HepG2 (cell line): ENCODE data around the gene ZBTB26. TPM values are rescaled to one million over a fixed set of nuclear protein-coding genes. Genes with fewer than 3 reads are reported as not detected.
A peak's percentile ranks its signal among the peaks of the same experiment; 100 is the strongest.

Experiments used
- KDM3A ChIP-seq: IDR thresholded peaks from 2 replicates; pipeline ENCODE4 v1.6.1; 2018; ENCODE audit warnings: low read depth, missing compliant biosample characterization
- NFE2L2 ChIP-seq: fragments of 150-350 bp; IDR thresholded peaks from 2 replicates; pipeline ENCODE4 v1.6.1; 2014; ENCODE audit warnings: low read length
- SMAD3 ChIP-seq: sonication (generic); formaldehyde crosslinking; IDR thresholded peaks from 2 replicates; pipeline ENCODE4 v1.4.0; 2020; ENCODE audit warnings: missing genetic modification reagents
- SMARCC2 ChIP-seq: fragments of 450-650 bp; IDR thresholded peaks from 2 replicates; pipeline ENCODE4 v1.6.1; 2017; ENCODE audit warnings: antibody characterized with exemption, mild to moderate bottlenecking
- TCF7 ChIP-seq: sonication (generic); IDR thresholded peaks from 2 replicates; pipeline ENCODE4 v1.6.1; 2016; ENCODE audit warnings: antibody characterized with exemption, low read depth
- ZNF441 ChIP-seq: sonication (generic); formaldehyde crosslinking; IDR thresholded peaks from 2 replicates; pipeline ENCODE4 v1.7.0; 2021; ENCODE audit warnings: missing genetic modification reagents, borderline replicate concordance
- ZNF563 ChIP-seq: sonication (generic); formaldehyde crosslinking; IDR thresholded peaks from 2 replicates; pipeline ENCODE4 v1.8.0; 2022; ENCODE audit warnings: mild to moderate bottlenecking, moderate library complexity, missing genetic modification reagents
- ZSCAN25 ChIP-seq: sonication (generic); formaldehyde crosslinking; IDR thresholded peaks from 2 replicates; pipeline ENCODE4 v1.8.0; 2022; ENCODE audit warnings: mild to moderate bottlenecking, missing genetic modification reagents
- polyA plus RNA-seq, 8 experiments: library from polyadenylated mRNA; depleted of rRNA in 3 of 8; stranded (reverse) in 7 of 8; unstranded in 1 of 8; fragments of >200 nt; fragmentation: Illumina TruSeq in 4 of 8; extraction: Trizol in 4 of 8; gene quantifications; 2 replicates each; pipeline versions ENCODE4 v1.2.1 to v1.2.3, GENCODE V29; 2011 to 2016; ENCODE audit warnings: low read depth in 4 of 8, missing spikeins in 1 of 8, mixed read lengths in 1 of 8; ENCODE audit not compliant: insufficient read depth in 1 of 8
- total RNA-seq, 5 experiments: library from RNA; depleted of rRNA; stranded (reverse); fragments of >200 nt; fragmentation: Illumina TruSeq; extraction: Trizol; gene quantifications; 2 replicates each; pipeline ENCODE4 v1.2.3, GENCODE V29; 2016; ENCODE audit warnings: low read depth in 1 of 5
- TF ChIP-seq, protein P1 (sequence below), 2 experiments: fragments of 450-650 bp in 1 of 2; sonication (generic) in 1 of 2; formaldehyde crosslinking in 1 of 2; IDR thresholded peaks; 2 replicates each; pipeline versions ENCODE4 v1.6.1 to v1.8.0; 2016 to 2022; ENCODE audit warnings: antibody characterized with exemption in 1 of 2, mild to moderate bottlenecking in 1 of 2, missing genetic modification reagents in 1 of 2
- TF ChIP-seq, protein P2 (sequence below): sonication (generic); formaldehyde crosslinking; IDR thresholded peaks from 2 replicates; pipeline ENCODE4; 2020; ENCODE audit warnings: missing genetic modification reagents, mild to moderate bottlenecking, borderline replicate concordance
- TF ChIP-seq, protein P3 (sequence below): sonication (generic); formaldehyde crosslinking; IDR thresholded peaks from 2 replicates; pipeline ENCODE4 v1.4.0; 2020; ENCODE audit warnings: missing genetic modification reagents
- TF ChIP-seq, protein P4 (sequence below): sonication (generic); formaldehyde crosslinking; IDR thresholded peaks from 2 replicates; pipeline ENCODE4 v1.4.0; 2020; ENCODE audit warnings: missing genetic modification reagents, borderline replicate concordance

Gene ZBTB26
- total and polyA plus RNA-seq, 2 of the 13 experiments (the other 11 are each of a cell fraction or from before 2014, with no cell fraction given) = 4.5 to 8.6 TPM

DNA sequence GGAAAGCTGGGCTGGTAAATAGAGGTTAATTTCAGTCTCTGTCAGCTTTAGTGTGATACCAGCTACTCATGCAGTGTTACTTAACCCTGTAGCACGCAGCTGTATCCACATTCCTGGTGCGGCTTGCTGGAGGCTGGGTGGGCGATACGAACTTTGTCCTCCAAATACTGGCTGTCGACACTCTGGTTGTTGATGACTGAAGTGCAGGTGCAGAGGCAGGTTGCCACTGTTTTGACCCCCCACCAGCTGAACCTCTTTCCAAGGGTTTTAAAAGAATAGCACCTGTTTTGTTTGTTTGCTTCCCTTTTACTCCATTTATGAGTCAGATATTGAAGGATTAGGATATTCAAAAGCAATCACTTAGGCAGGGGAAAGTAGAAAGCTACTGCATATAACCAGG, 5.2 kb upstream of the ZBTB26 start (continued):
- TF ChIP-seq, protein P1, sequence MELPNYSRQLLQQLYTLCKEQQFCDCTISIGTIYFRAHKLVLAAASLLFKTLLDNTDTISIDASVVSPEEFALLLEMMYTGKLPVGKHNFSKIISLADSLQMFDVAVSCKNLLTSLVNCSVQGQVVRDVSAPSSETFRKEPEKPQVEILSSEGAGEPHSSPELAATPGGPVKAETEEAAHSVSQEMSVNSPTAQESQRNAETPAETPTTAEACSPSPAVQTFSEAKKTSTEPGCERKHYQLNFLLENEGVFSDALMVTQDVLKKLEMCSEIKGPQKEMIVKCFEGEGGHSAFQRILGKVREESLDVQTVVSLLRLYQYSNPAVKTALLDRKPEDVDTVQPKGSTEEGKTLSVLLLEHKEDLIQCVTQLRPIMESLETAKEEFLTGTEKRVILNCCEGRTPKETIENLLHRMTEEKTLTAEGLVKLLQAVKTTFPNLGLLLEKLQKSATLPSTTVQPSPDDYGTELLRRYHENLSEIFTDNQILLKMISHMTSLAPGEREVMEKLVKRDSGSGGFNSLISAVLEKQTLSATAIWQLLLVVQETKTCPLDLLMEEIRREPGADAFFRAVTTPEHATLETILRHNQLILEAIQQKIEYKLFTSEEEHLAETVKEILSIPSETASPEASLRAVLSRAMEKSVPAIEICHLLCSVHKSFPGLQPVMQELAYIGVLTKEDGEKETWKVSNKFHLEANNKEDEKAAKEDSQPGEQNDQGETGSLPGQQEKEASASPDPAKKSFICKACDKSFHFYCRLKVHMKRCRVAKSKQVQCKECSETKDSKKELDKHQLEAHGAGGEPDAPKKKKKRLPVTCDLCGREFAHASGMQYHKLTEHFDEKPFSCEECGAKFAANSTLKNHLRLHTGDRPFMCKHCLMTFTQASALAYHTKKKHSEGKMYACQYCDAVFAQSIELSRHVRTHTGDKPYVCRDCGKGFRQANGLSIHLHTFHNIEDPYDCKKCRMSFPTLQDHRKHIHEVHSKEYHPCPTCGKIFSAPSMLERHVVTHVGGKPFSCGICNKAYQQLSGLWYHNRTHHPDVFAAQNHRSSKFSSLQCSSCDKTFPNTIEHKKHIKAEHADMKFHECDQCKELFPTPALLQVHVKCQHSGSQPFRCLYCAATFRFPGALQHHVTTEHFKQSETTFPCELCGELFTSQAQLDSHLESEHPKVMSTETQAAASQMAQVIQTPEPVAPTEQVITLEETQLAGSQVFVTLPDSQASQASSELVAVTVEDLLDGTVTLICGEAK (IDR thresholded peaks at IDR 0.05) = no peak
- TF ChIP-seq, protein P1 (CRISPR knock-in tag; IDR thresholded peaks at IDR 0.05) = no peak
- TF ChIP-seq, protein P2, sequence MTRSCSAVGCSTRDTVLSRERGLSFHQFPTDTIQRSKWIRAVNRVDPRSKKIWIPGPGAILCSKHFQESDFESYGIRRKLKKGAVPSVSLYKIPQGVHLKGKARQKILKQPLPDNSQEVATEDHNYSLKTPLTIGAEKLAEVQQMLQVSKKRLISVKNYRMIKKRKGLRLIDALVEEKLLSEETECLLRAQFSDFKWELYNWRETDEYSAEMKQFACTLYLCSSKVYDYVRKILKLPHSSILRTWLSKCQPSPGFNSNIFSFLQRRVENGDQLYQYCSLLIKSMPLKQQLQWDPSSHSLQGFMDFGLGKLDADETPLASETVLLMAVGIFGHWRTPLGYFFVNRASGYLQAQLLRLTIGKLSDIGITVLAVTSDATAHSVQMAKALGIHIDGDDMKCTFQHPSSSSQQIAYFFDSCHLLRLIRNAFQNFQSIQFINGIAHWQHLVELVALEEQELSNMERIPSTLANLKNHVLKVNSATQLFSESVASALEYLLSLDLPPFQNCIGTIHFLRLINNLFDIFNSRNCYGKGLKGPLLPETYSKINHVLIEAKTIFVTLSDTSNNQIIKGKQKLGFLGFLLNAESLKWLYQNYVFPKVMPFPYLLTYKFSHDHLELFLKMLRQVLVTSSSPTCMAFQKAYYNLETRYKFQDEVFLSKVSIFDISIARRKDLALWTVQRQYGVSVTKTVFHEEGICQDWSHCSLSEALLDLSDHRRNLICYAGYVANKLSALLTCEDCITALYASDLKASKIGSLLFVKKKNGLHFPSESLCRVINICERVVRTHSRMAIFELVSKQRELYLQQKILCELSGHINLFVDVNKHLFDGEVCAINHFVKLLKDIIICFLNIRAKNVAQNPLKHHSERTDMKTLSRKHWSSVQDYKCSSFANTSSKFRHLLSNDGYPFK (CRISPR knock-in tag) = no peak
- TF ChIP-seq TCF7 (no peak), KDM3A (peak; percentile 58; the same call in 1 of the 2 replicates), NFE2L2 (no peak), ZNF441 (CRISPR knock-in tag) (0 out of 2 replicates have a peak, but pooled peaks have one; percentile 35), SMARCC2 (no peak), ZSCAN25 (CRISPR knock-in tag) (no peak), ZNF563 (CRISPR knock-in tag) (no peak), SMAD3 (CRISPR knock-in tag) (0 out of 2 replicates have a peak, but pooled peaks have one; percentile 36)
- TF ChIP-seq, protein P3, sequence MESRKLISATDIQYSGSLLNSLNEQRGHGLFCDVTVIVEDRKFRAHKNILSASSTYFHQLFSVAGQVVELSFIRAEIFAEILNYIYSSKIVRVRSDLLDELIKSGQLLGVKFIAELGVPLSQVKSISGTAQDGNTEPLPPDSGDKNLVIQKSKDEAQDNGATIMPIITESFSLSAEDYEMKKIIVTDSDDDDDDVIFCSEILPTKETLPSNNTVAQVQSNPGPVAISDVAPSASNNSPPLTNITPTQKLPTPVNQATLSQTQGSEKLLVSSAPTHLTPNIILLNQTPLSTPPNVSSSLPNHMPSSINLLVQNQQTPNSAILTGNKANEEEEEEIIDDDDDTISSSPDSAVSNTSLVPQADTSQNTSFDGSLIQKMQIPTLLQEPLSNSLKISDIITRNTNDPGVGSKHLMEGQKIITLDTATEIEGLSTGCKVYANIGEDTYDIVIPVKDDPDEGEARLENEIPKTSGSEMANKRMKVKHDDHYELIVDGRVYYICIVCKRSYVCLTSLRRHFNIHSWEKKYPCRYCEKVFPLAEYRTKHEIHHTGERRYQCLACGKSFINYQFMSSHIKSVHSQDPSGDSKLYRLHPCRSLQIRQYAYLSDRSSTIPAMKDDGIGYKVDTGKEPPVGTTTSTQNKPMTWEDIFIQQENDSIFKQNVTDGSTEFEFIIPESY = peak; percentile 96
- TF ChIP-seq, protein P4, sequence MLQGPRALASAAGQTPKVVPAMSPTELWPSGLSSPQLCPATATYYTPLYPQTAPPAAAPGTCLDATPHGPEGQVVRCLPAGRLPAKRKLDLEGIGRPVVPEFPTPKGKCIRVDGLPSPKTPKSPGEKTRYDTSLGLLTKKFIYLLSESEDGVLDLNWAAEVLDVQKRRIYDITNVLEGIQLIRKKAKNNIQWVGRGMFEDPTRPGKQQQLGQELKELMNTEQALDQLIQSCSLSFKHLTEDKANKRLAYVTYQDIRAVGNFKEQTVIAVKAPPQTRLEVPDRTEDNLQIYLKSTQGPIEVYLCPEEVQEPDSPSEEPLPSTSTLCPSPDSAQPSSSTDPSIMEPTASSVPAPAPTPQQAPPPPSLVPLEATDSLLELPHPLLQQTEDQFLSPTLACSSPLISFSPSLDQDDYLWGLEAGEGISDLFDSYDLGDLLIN (CRISPR knock-in tag) = no peak
